A549 (cell line): ENCODE measurements around the gene SNRPE.

Experiments used
- EP300 ChIP-seq, 2 experiments: fragments of >200 bp; sonication (Bioruptor Twin); formaldehyde crosslinking; IDR thresholded peaks; 2 replicates in 1 of 2; 3 replicates in 1 of 2; pipeline ENCODE4 v1.6.1; 2016 to 2017
- MAFK ChIP-seq: fragments of 450-650 bp; IDR thresholded peaks from 2 replicates; pipeline ENCODE4 v1.6.1; 2014; ENCODE audit not compliant: partially characterized antibody
- POLR2A ChIP-seq: IDR thresholded peaks from 2 replicates; pipeline ENCODE4 v1.6.1; 2012; ENCODE audit warnings: mild to moderate bottlenecking, low read length
- POLR2AphosphoS2 ChIP-seq: conservative IDR thresholded peaks from 2 replicates; pipeline ENCODE4 v1.6.1; 2012; ENCODE audit warnings: low read length, improper control_type of control experiment, inconsistent platforms
- TF ChIP-seq, protein P1 (sequence below): fragments of >200 bp; sonication (Bioruptor Twin); formaldehyde crosslinking; IDR thresholded peaks from 3 replicates; pipeline ENCODE4 v1.5.1; 2016

DNA sequence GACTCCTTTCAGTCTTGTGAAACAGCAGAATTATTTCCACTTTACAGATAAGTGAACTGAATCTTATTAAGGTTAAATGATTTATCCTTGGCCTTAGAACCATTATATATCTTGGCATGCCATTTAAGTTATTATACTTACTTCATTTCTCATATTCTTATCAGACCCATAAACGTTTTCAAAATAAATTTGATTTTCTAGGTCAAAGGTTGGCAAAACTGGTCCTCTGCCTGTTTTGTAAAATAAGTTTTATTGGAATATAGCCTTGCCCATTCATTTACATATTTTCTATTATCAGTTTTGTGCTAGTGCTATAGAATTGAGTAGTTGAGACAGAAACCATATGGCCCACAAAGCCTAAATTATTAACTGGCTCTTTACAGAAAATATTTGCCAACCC is 32.9 kb upstream of the SNRPE start:
- TF ChIP-seq, protein P1, sequence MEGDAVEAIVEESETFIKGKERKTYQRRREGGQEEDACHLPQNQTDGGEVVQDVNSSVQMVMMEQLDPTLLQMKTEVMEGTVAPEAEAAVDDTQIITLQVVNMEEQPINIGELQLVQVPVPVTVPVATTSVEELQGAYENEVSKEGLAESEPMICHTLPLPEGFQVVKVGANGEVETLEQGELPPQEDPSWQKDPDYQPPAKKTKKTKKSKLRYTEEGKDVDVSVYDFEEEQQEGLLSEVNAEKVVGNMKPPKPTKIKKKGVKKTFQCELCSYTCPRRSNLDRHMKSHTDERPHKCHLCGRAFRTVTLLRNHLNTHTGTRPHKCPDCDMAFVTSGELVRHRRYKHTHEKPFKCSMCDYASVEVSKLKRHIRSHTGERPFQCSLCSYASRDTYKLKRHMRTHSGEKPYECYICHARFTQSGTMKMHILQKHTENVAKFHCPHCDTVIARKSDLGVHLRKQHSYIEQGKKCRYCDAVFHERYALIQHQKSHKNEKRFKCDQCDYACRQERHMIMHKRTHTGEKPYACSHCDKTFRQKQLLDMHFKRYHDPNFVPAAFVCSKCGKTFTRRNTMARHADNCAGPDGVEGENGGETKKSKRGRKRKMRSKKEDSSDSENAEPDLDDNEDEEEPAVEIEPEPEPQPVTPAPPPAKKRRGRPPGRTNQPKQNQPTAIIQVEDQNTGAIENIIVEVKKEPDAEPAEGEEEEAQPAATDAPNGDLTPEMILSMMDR: no peak
- TF ChIP-seq POLR2A (no peak), MAFK (no peak), POLR2AphosphoS2 (no peak), EP300 (IDR thresholded peaks at IDR 0.05) (no peak)
